Skeletal muscle tissue (tissue), 4 donors: ENCODE data around the gene SLFN11. TPM values are rescaled to one million over a fixed set of nuclear protein-coding genes. Genes with fewer than 3 reads are reported as not detected.
A peak's percentile ranks its signal among the peaks of the same experiment; 100 is the strongest.
"Not testable (repeated sequence)": the region's sequence is repeated elsewhere in the genome, so short reads cannot be mapped to it uniquely, and the experiment has no call there.

Source experiments
- H3K27ac ChIP-seq: one replicate; pipeline ENCODE4 v1.7.0; 2013; ENCODE audit warnings: mild to moderate bottlenecking, low read depth, low read length, inconsistent platforms
- H3K27me3 ChIP-seq, 3 donors: one replicate each; pipeline ENCODE4 v1.7.0; 2013; ENCODE audit warnings: low read length in 3 of 3; ENCODE audit not compliant: control insufficient read depth in 3 of 3, insufficient read depth in 3 of 3
- H3K36me3 ChIP-seq, 3 donors: one replicate each; pipeline ENCODE4 v1.7.0; 2013; ENCODE audit warnings: low read length in 3 of 3; ENCODE audit not compliant: control insufficient read depth in 3 of 3, insufficient read depth in 3 of 3
- H3K4me1 ChIP-seq, 3 donors: one replicate each; pipeline ENCODE4 v1.7.0; 2013; ENCODE audit warnings: low read length in 3 of 3, mild to moderate bottlenecking in 3 of 3; ENCODE audit not compliant: control insufficient read depth in 3 of 3, insufficient read depth in 3 of 3
- H3K4me3 ChIP-seq, 3 donors: one replicate each; pipeline ENCODE4 v1.7.0; 2013; ENCODE audit warnings: low read length in 3 of 3
- H3K9ac ChIP-seq, 3 donors: one replicate each; pipeline ENCODE4 v1.7.0; 2013; ENCODE audit warnings: low read length in 3 of 3, mild to moderate bottlenecking in 3 of 3, moderate library complexity in 2 of 3, low read depth in 1 of 3
- H3K9me3 ChIP-seq, 3 donors: one replicate each; pipeline ENCODE4 v1.7.0; 2013; ENCODE audit warnings: low read length in 3 of 3; ENCODE audit not compliant: control insufficient read depth in 3 of 3
- total RNA-seq: library from RNA; depleted of rRNA; stranded (reverse); fragments of >200 nt; gene quantifications from one replicate; pipeline ENCODE4 v1.2.3, GENCODE V29; 2014
- donor health status: Osteomylitis.

Gene SLFN11
- total RNA-seq, 1 donor from 2014 or later = 16.7 TPM

GRCh38 chr17:35341411-35341992 lies 31.9 kb downstream of the SLFN11 start:
- H3K4me3 ChIP-seq = no peak overlapping the region
- peaks cover 2 to 22% (median 9%) of the 10 kb centered on the region in 3 donors for H3K27me3 ChIP-seq
- H3K9me3 ChIP-seq = no peaks in the 10 kb centered on the region
- no peak overlapping the region for H3K9ac ChIP-seq
- peaks cover 7 to 10% (median 9%) of the 10 kb centered on the region in 3 donors for H3K4me1 ChIP-seq
- H3K36me3 ChIP-seq = no peaks in the 10 kb centered on the region
- H3K27ac ChIP-seq = no peak overlapping the region

- H3K9me3 ChIP-seq = no peaks in the 10 kb centered on the region
- H3K27me3 ChIP-seq = no peaks in the 10 kb centered on the region
- no peak overlapping the region for H3K4me3 ChIP-seq
- H3K36me3 ChIP-seq = no peaks in the 10 kb centered on the region
- no peaks in the 10 kb centered on the region for H3K4me1 ChIP-seq
- H3K9ac ChIP-seq = no peak overlapping the region
- no peak overlapping the region for H3K27ac ChIP-seq
These were observed 35.2 kb downstream of the SLFN11 start for GRCh38 chr17:35338230-35338629.

- no peaks in the 10 kb centered on the region for H3K36me3 ChIP-seq
- no peak overlapping the region for H3K4me3 ChIP-seq
- no peaks in the 10 kb centered on the region for H3K27me3 ChIP-seq
- no peaks in the 10 kb centered on the region for H3K9me3 ChIP-seq
- H3K4me1 ChIP-seq = no peaks in the 10 kb centered on the region
- no peak overlapping the region for H3K9ac ChIP-seq
- H3K27ac ChIP-seq = no peak overlapping the region
These were observed 36.1 kb downstream of the SLFN11 start for GRCh38 chr17:35337364-35337763.

GRCh38 chr17:35333578-35333977 lies 39.8 kb downstream of the SLFN11 start:
- H3K27me3 ChIP-seq, H3K4me3 ChIP-seq, H3K36me3 ChIP-seq, H3K4me1 ChIP-seq, H3K27ac ChIP-seq, H3K9me3 ChIP-seq, H3K9ac ChIP-seq: not testable (repeated sequence)

- H3K36me3 ChIP-seq = peaks cover 2 to 22% (median 8%) of the 10 kb centered on the region in 3 donors
- H3K27me3 ChIP-seq = no peaks in the 10 kb centered on the region
These were observed 50.7 kb downstream of the SLFN11 start for GRCh38 chr17:35322749-35323148.

GRCh38 chr17:35315971-35316370 lies 57.5 kb downstream of the SLFN11 start:
- Histone ChIP-seq H3K9me3 (no peaks in the 10 kb centered on the region), H3K27ac (peak overlapping the region; percentile 93), H3K9ac (no peak overlapping the region), H3K27me3 (no peaks in the 10 kb centered on the region), H3K4me3 (no peak overlapping the region), H3K4me1 (peaks cover 25 to 36% (median 28%) of the 10 kb centered on the region in 3 donors), H3K36me3 (peaks cover 0 to 5% (median 0%) of the 10 kb centered on the region in 3 donors)

More at GRCh38 chr17:35322749-35323148, 50.7 kb downstream of the SLFN11 start:
- Histone ChIP-seq H3K27ac (no peak overlapping the region), H3K9ac (no peak overlapping the region), H3K9me3 (no peaks in the 10 kb centered on the region), H3K4me1 (peaks cover 0 to 3% (median 0%) of the 10 kb centered on the region in 3 donors), H3K4me3 (no peak overlapping the region)

GRCh38 chr17:35315283-35315682 lies 58.1 kb downstream of the SLFN11 start:
- Histone ChIP-seq H3K9ac (peak overlapping the region in 2 of 3 donors; percentile 41 to 80), H3K27ac (peak overlapping the region; percentile 93), H3K4me3 (peak overlapping the region in 1 of 3 donors; percentile 75)

GRCh38 chr17:35314415-35315216 lies 58.8 kb downstream of the SLFN11 start:
- Histone ChIP-seq H3K27ac (peak overlapping the region; percentile 93), H3K9ac (peak overlapping the region; percentile 79 to 86 (median 80)), H3K9me3 (no peaks in the 10 kb centered on the region), H3K4me1 (peaks cover 25 to 36% (median 28%) of the 10 kb centered on the region in 3 donors), H3K4me3 (peak overlapping the region; percentile 75 to 82 (median 80)), H3K27me3 (no peaks in the 10 kb centered on the region), H3K36me3 (peaks cover 0 to 3% (median 0%) of the 10 kb centered on the region in 3 donors)

More at GRCh38 chr17:35315283-35315682, 58.1 kb downstream of the SLFN11 start:
- peaks cover 0 to 5% (median 0%) of the 10 kb centered on the region in 3 donors for H3K36me3 ChIP-seq
- peaks cover 25 to 36% (median 28%) of the 10 kb centered on the region in 3 donors for H3K4me1 ChIP-seq
- no peaks in the 10 kb centered on the region for H3K9me3 ChIP-seq
- no peaks in the 10 kb centered on the region for H3K27me3 ChIP-seq

- no peaks in the 10 kb centered on the region for H3K27me3 ChIP-seq
- peaks cover 25 to 36% (median 28%) of the 10 kb centered on the region in 3 donors for H3K4me1 ChIP-seq
- peak overlapping the region; percentile 93 for H3K27ac ChIP-seq
- H3K9ac ChIP-seq = peak overlapping the region; percentile 79 to 86 (median 80)
- peak overlapping the region; percentile 75 to 82 (median 80) for H3K4me3 ChIP-seq
- H3K36me3 ChIP-seq = no peaks in the 10 kb centered on the region
- H3K9me3 ChIP-seq = no peaks in the 10 kb centered on the region
These were observed 59.5 kb downstream of the SLFN11 start for GRCh38 chr17:35313875-35314409.
